Measurements from ENCODE around the gene SLC25A12.
"Not testable (repeated sequence)": the region's sequence is repeated elsewhere in the genome, so short reads cannot be mapped to it uniquely, and the experiment has no call there.

The SLC25A12 gene

GRCh38 chr2:171919453-171919852 is 25.4 kb upstream of the SLC25A12 start:
- H3K4me1 ChIP-seq (ENCODE audit: control insufficient read depth in 2 of 2, insufficient read depth in 2 of 2, low read length in 2 of 2) = peaks cover 15 to 17% of the 10 kb centered on the region in 2 donors
- H3K36me3 ChIP-seq (ENCODE audit: control insufficient read depth in 2 of 2, insufficient read depth in 2 of 2, low read length in 2 of 2) = no peaks in the 10 kb centered on the region
- no peak overlapping the region for H3K27ac ChIP-seq (ENCODE audit: low read depth in 2 of 2, low read length in 2 of 2)
- H3K27me3 ChIP-seq (ENCODE audit: control insufficient read depth in 2 of 2, insufficient read depth in 2 of 2, low read length in 2 of 2) = no peaks in the 10 kb centered on the region
- H3K9me3 ChIP-seq (ENCODE audit: control insufficient read depth in 2 of 2, low read length in 2 of 2) = no peaks in the 10 kb centered on the region
- no peak overlapping the region for H3K4me3 ChIP-seq (ENCODE audit: low read length in 2 of 2)
- H3K9ac ChIP-seq (ENCODE audit: low read depth in 1 of 2, low read length in 2 of 2) = no peak overlapping the region

GRCh38 chr2:171913517-171913916 is 19.5 kb upstream of the SLC25A12 start:
- no peaks in the 10 kb centered on the region for H3K36me3 ChIP-seq (ENCODE audit: control insufficient read depth in 2 of 2, insufficient read depth in 2 of 2, low read length in 2 of 2)
- no peaks in the 10 kb centered on the region for H3K27me3 ChIP-seq (ENCODE audit: control insufficient read depth in 2 of 2, insufficient read depth in 2 of 2, low read length in 2 of 2)
- H3K4me1 ChIP-seq (ENCODE audit: control insufficient read depth in 2 of 2, insufficient read depth in 2 of 2, low read length in 2 of 2) = no peaks in the 10 kb centered on the region
- no peaks in the 10 kb centered on the region for H3K9me3 ChIP-seq (ENCODE audit: control insufficient read depth in 2 of 2, low read length in 2 of 2)
- no peak overlapping the region for H3K9ac ChIP-seq (ENCODE audit: low read depth in 1 of 2, low read length in 2 of 2)
- H3K4me3 ChIP-seq (ENCODE audit: low read length in 2 of 2) = no peak overlapping the region
- H3K27ac ChIP-seq (ENCODE audit: low read depth in 2 of 2, low read length in 2 of 2) = no peak overlapping the region

GRCh38 chr2:171910494-171910893 is 16.4 kb upstream of the SLC25A12 start:
- Histone ChIP-seq H3K9me3 (ENCODE audit: control insufficient read depth in 2 of 2, low read length in 2 of 2) (no peaks in the 10 kb centered on the region), H3K9ac (ENCODE audit: low read depth in 1 of 2, low read length in 2 of 2) (no peak overlapping the region)

GRCh38 chr2:171909266-171909665 is 15.2 kb upstream of the SLC25A12 start:
- Histone ChIP-seq H3K27ac (ENCODE audit: low read depth in 2 of 2, low read length in 2 of 2) (no peak overlapping the region), H3K27me3 (ENCODE audit: control insufficient read depth in 2 of 2, insufficient read depth in 2 of 2, low read length in 2 of 2) (no peaks in the 10 kb centered on the region), H3K4me1 (ENCODE audit: control insufficient read depth in 2 of 2, insufficient read depth in 2 of 2, low read length in 2 of 2) (no peaks in the 10 kb centered on the region)

More at GRCh38 chr2:171910494-171910893, 16.4 kb upstream of the SLC25A12 start:
- no peak overlapping the region for H3K27ac ChIP-seq (ENCODE audit: low read depth in 2 of 2, low read length in 2 of 2)
- no peaks in the 10 kb centered on the region for H3K4me1 ChIP-seq (ENCODE audit: control insufficient read depth in 2 of 2, insufficient read depth in 2 of 2, low read length in 2 of 2)
- H3K27me3 ChIP-seq (ENCODE audit: control insufficient read depth in 2 of 2, insufficient read depth in 2 of 2, low read length in 2 of 2) = no peaks in the 10 kb centered on the region
- H3K36me3 ChIP-seq (ENCODE audit: control insufficient read depth in 2 of 2, insufficient read depth in 2 of 2, low read length in 2 of 2) = no peaks in the 10 kb centered on the region
- H3K4me3 ChIP-seq (ENCODE audit: low read length in 2 of 2) = no peak overlapping the region

GRCh38 chr2:171908235-171908634 is 14.2 kb upstream of the SLC25A12 start:
- Histone ChIP-seq H3K4me3 (ENCODE audit: low read length in 2 of 2) (no peak overlapping the region), H3K9ac (ENCODE audit: low read depth in 1 of 2, low read length in 2 of 2) (no peak overlapping the region), H3K27me3 (ENCODE audit: control insufficient read depth in 2 of 2, insufficient read depth in 2 of 2, low read length in 2 of 2) (no peaks in the 10 kb centered on the region), H3K27ac (ENCODE audit: low read depth in 2 of 2, low read length in 2 of 2) (no peak overlapping the region), H3K9me3 (ENCODE audit: control insufficient read depth in 2 of 2, low read length in 2 of 2) (no peaks in the 10 kb centered on the region), H3K4me1 (ENCODE audit: control insufficient read depth in 2 of 2, insufficient read depth in 2 of 2, low read length in 2 of 2) (no peaks in the 10 kb centered on the region), H3K36me3 (ENCODE audit: control insufficient read depth in 2 of 2, insufficient read depth in 2 of 2, low read length in 2 of 2) (no peaks in the 10 kb centered on the region)

More at GRCh38 chr2:171909266-171909665, 15.2 kb upstream of the SLC25A12 start:
- Histone ChIP-seq H3K9me3 (ENCODE audit: control insufficient read depth in 2 of 2, low read length in 2 of 2) (no peaks in the 10 kb centered on the region), H3K4me3 (ENCODE audit: low read length in 2 of 2) (no peak overlapping the region), H3K9ac (ENCODE audit: low read depth in 1 of 2, low read length in 2 of 2) (no peak overlapping the region), H3K36me3 (ENCODE audit: control insufficient read depth in 2 of 2, insufficient read depth in 2 of 2, low read length in 2 of 2) (no peaks in the 10 kb centered on the region)

GRCh38 chr2:171902840-171903420 is 8.9 kb upstream of the SLC25A12 start:
- no peaks in the 10 kb centered on the region for H3K4me1 ChIP-seq (ENCODE audit: control insufficient read depth in 2 of 2, insufficient read depth in 2 of 2, low read length in 2 of 2)
- H3K9me3 ChIP-seq (ENCODE audit: control insufficient read depth in 2 of 2, low read length in 2 of 2) = no peaks in the 10 kb centered on the region
- H3K36me3 ChIP-seq (ENCODE audit: control insufficient read depth in 2 of 2, insufficient read depth in 2 of 2, low read length in 2 of 2) = no peaks in the 10 kb centered on the region
- H3K4me3 ChIP-seq (ENCODE audit: low read length in 2 of 2) = no peak overlapping the region
- H3K27me3 ChIP-seq (ENCODE audit: control insufficient read depth in 2 of 2, insufficient read depth in 2 of 2, low read length in 2 of 2) = no peaks in the 10 kb centered on the region
- no peak overlapping the region for H3K27ac ChIP-seq (ENCODE audit: low read depth in 2 of 2, low read length in 2 of 2)
- H3K9ac ChIP-seq (ENCODE audit: low read depth in 1 of 2, low read length in 2 of 2) = no peak overlapping the region

GRCh38 chr2:171899623-171900282 is 5.7 kb upstream of the SLC25A12 start:
- H3K9ac ChIP-seq (ENCODE audit: low read depth in 1 of 2, low read length in 2 of 2); H3K9me3 ChIP-seq (ENCODE audit: control insufficient read depth in 2 of 2, low read length in 2 of 2); H3K36me3 ChIP-seq (ENCODE audit: control insufficient read depth in 2 of 2, insufficient read depth in 2 of 2, low read length in 2 of 2); H3K4me1 ChIP-seq (ENCODE audit: control insufficient read depth in 2 of 2, insufficient read depth in 2 of 2, low read length in 2 of 2); H3K27ac ChIP-seq (ENCODE audit: low read depth in 2 of 2, low read length in 2 of 2); H3K4me3 ChIP-seq (ENCODE audit: low read length in 2 of 2); H3K27me3 ChIP-seq (ENCODE audit: control insufficient read depth in 2 of 2, insufficient read depth in 2 of 2, low read length in 2 of 2): not testable (repeated sequence)

GRCh38 chr2:171895786-171896185 is 1.7 kb upstream of the SLC25A12 start:
- H3K9me3 ChIP-seq (ENCODE audit: control insufficient read depth in 2 of 2, low read length in 2 of 2) = no peaks in the 10 kb centered on the region

GRCh38 chr2:171894612-171894947 is 536 bp upstream of the SLC25A12 start:
- no peaks in the 10 kb centered on the region for H3K9me3 ChIP-seq (ENCODE audit: control insufficient read depth in 2 of 2, low read length in 2 of 2)
- peak overlapping the region; percentile 82 to 84 for H3K9ac ChIP-seq (ENCODE audit: low read depth in 1 of 2, low read length in 2 of 2)
- H3K4me3 ChIP-seq (ENCODE audit: low read length in 2 of 2) = peak overlapping the region; percentile 94 to 99
- peak overlapping the region; percentile 68 to 73 for H3K27ac ChIP-seq (ENCODE audit: low read depth in 2 of 2, low read length in 2 of 2)
- peaks cover 9 to 10% of the 10 kb centered on the region in 2 donors for H3K4me1 ChIP-seq (ENCODE audit: control insufficient read depth in 2 of 2, insufficient read depth in 2 of 2, low read length in 2 of 2)
- H3K36me3 ChIP-seq (ENCODE audit: control insufficient read depth in 2 of 2, insufficient read depth in 2 of 2, low read length in 2 of 2) = peaks cover 0 to 4% of the 10 kb centered on the region in 2 donors
- H3K27me3 ChIP-seq (ENCODE audit: control insufficient read depth in 2 of 2, insufficient read depth in 2 of 2, low read length in 2 of 2) = no peaks in the 10 kb centered on the region

More at GRCh38 chr2:171895786-171896185, 1.7 kb upstream of the SLC25A12 start:
- no peak overlapping the region for H3K4me3 ChIP-seq (ENCODE audit: low read length in 2 of 2)
- peaks cover 9 to 10% of the 10 kb centered on the region in 2 donors for H3K4me1 ChIP-seq (ENCODE audit: control insufficient read depth in 2 of 2, insufficient read depth in 2 of 2, low read length in 2 of 2)
- H3K9ac ChIP-seq (ENCODE audit: low read depth in 1 of 2, low read length in 2 of 2) = no peak overlapping the region
- H3K27me3 ChIP-seq (ENCODE audit: control insufficient read depth in 2 of 2, insufficient read depth in 2 of 2, low read length in 2 of 2) = no peaks in the 10 kb centered on the region
- H3K36me3 ChIP-seq (ENCODE audit: control insufficient read depth in 2 of 2, insufficient read depth in 2 of 2, low read length in 2 of 2) = no peaks in the 10 kb centered on the region
- no peak overlapping the region for H3K27ac ChIP-seq (ENCODE audit: low read depth in 2 of 2, low read length in 2 of 2)

GRCh38 chr2:171893196-171893823 is 734 bp downstream of the SLC25A12 start:
- Histone ChIP-seq H3K4me1 (ENCODE audit: control insufficient read depth in 2 of 2, insufficient read depth in 2 of 2, low read length in 2 of 2) (peaks cover 9 to 10% of the 10 kb centered on the region in 2 donors), H3K9me3 (ENCODE audit: control insufficient read depth in 2 of 2, low read length in 2 of 2) (no peaks in the 10 kb centered on the region), H3K4me3 (ENCODE audit: low read length in 2 of 2) (peak overlapping the region; percentile 94 to 99), H3K27ac (ENCODE audit: low read depth in 2 of 2, low read length in 2 of 2) (peak overlapping the region in 1 of 2 donors; percentile 70), H3K36me3 (ENCODE audit: control insufficient read depth in 2 of 2, insufficient read depth in 2 of 2, low read length in 2 of 2) (peaks cover 0 to 4% of the 10 kb centered on the region in 2 donors), H3K27me3 (ENCODE audit: control insufficient read depth in 2 of 2, insufficient read depth in 2 of 2, low read length in 2 of 2) (no peaks in the 10 kb centered on the region), H3K9ac (ENCODE audit: low read depth in 1 of 2, low read length in 2 of 2) (peak overlapping the region; percentile 54 to 82)
